ENCODE data around the gene SSBP2. TPM values are rescaled to one million over a fixed set of nuclear protein-coding genes. Genes with fewer than 3 reads are reported as not detected.

The SSBP2 gene
- polyA plus RNA-seq, 3 donors from 2014 or later: 28.4 to 90.8 (median 34.2) TPM

DNA sequence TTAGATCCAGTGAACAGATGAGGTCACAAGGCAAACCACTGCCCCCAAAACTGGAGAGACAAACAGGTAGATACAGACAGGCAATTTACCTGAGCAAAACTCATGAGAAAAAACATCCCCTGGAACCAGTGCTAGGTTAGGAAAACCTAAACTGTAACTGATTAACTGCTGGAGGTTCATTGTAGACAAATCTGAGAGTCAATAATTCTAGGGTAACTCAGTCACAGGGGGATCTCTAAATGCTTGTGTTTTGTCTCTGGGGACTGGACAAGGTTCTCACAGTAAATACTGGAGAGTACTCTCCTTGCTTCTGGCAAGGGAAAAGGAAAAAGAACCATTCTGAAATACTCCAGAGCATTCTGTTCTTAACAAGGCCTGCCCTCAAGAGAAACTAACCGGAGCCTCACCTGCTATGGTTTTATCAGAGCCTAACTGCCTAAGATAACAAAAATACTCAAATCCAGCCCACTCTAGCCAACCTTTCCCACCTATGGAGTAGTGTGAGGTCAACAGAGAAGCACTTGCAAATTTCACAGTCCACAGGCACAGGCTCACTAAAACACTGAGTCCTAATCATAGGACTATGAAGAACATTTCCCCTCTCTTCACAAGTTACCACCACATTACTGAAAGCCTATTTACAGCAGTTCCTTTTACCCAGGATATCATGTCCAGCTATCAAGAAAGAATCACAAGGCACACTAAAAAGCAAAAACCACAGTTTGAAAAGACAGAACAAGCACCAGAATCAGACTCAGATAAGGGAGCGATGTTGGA lies 217.1 kb downstream of the SSBP2 start:
- Mint-ChIP-seq H3K4me3 (no peak overlapping the region), H3K27ac (peak overlapping the region in 1 of 6 donors; percentile 29), H3K36me3 (peaks cover 0 to 4% (median under 1%) of the 10 kb centered on the region in 3 donors), H3K9me3 (no peaks in the 10 kb centered on the region), H3K27me3 (ENCODE audit: low read depth in 3 of 3) (peaks cover 0 to 3% (median 0%) of the 10 kb centered on the region in 3 donors), H3K4me1 (peaks cover 0 to 21% of the 10 kb centered on the region in 2 donors)
- DNase-seq: no peak

DNA sequence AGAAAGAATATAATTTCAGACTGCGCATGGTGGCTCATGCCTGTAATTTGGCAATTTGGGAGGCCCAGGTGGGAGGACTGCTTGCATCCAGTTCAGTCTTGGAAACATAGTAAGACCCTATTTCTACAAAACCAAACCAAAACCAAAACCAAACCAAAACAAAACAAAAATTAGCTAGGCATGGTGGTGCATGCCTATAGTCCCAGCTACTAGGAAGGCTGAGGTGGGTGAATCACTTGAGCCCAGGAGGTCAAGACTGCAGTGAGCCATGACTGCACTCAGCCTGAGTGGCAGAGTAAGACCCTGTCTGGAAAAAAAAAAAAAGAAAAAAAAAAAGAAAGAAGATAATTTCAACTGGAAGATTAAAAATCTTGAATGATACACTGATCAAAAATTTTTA lies 220.0 kb downstream of the SSBP2 start:
- H3K36me3 Mint-ChIP-seq: peaks cover 0 to 4% (median 3%) of the 10 kb centered on the region in 3 donors
- DNase-seq: no peak
- H3K4me1 Mint-ChIP-seq: peaks cover 0 to 5% of the 10 kb centered on the region in 2 donors
- H3K27ac Mint-ChIP-seq: no peak overlapping the region
- H3K9me3 Mint-ChIP-seq: no peaks in the 10 kb centered on the region
- H3K4me3 Mint-ChIP-seq: no peak overlapping the region
- peaks cover 0 to 3% (median 0%) of the 10 kb centered on the region in 3 donors for H3K27me3 Mint-ChIP-seq (ENCODE audit: low read depth in 3 of 3)

DNA sequence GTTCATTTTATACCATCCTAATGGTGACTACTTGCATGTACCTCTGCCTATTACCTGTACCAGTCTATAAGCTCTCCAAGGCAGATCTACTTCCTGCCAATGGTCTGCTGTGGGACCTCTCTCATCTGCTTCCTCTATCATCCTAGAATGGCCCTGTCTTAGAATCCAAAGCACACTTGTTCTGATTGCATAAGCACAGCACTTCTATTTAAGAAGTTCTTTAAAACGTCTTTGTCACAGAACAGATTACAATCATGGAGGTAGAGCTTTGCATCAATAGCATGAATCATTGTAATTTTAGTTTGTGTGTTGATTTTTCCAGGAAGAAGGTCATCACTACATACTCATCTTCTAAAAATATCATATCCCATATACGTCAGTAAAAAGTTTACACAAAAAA lies 225.2 kb downstream of the SSBP2 start:
- no peak overlapping the region for H3K27ac Mint-ChIP-seq
- H3K4me3 Mint-ChIP-seq: no peak overlapping the region
- H3K36me3 Mint-ChIP-seq: peaks cover 0 to 3% (median 0%) of the 10 kb centered on the region in 3 donors
- peaks cover 0 to under 1% (median 0%) of the 10 kb centered on the region in 3 donors for H3K27me3 Mint-ChIP-seq (ENCODE audit: low read depth in 3 of 3)
- H3K4me1 Mint-ChIP-seq: no peaks in the 10 kb centered on the region
- H3K9me3 Mint-ChIP-seq: no peaks in the 10 kb centered on the region
- DNase-seq: no peak

DNA sequence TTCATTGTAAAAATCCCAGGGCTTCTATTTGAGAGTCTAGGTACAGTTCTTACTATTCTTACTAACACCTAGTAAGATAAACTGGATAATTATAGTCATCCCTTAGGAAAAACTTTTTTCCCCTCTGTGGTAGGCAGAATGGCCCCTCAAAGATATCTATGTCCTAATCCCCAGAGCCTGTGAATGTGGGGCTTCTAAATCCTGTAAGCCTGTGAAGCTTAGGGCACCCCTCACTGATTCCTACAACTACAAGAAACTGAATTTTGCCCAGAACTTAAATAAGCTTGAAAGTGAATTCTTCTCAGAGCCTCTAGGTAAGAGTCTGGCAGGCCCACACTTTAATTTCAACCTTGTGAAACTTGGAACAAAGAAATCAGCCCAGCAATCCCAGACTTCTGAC lies 226.9 kb downstream of the SSBP2 start:
- H3K4me3 Mint-ChIP-seq: no peak overlapping the region
- DNase-seq: no peak
- H3K27ac Mint-ChIP-seq: no peak overlapping the region
- no peaks in the 10 kb centered on the region for H3K4me1 Mint-ChIP-seq
- peaks cover 0 to 3% (median 0%) of the 10 kb centered on the region in 3 donors for H3K36me3 Mint-ChIP-seq
- H3K9me3 Mint-ChIP-seq: no peaks in the 10 kb centered on the region
- peaks cover 0 to 2% (median 2%) of the 10 kb centered on the region in 3 donors for H3K27me3 Mint-ChIP-seq (ENCODE audit: low read depth in 3 of 3)

DNA sequence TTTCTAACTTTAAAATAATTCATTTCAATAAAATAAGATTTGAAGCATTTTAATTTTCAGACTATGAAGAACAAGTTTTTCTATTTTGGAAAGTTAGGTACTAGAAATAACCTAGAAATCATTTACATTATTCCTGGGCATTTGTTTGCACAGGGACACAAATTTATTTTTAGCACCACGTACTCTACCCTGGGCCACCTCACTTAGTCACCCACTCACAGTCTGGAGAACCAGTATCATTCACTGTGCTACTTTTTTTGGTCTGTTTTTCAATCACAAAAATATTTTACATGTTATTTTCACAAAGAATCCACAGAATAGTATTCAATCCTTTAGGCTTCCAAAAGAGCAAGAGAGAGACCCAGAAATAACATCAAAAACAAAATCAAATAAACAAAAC lies 228.3 kb downstream of the SSBP2 start:
- no peaks in the 10 kb centered on the region for H3K4me1 Mint-ChIP-seq
- no peak overlapping the region for H3K4me3 Mint-ChIP-seq
- H3K27ac Mint-ChIP-seq: no peak overlapping the region
- H3K36me3 Mint-ChIP-seq: no peaks in the 10 kb centered on the region
- no peak for DNase-seq
- H3K27me3 Mint-ChIP-seq (ENCODE audit: low read depth in 3 of 3): peaks cover 0 to 2% (median 2%) of the 10 kb centered on the region in 3 donors
- no peaks in the 10 kb centered on the region for H3K9me3 Mint-ChIP-seq

DNA sequence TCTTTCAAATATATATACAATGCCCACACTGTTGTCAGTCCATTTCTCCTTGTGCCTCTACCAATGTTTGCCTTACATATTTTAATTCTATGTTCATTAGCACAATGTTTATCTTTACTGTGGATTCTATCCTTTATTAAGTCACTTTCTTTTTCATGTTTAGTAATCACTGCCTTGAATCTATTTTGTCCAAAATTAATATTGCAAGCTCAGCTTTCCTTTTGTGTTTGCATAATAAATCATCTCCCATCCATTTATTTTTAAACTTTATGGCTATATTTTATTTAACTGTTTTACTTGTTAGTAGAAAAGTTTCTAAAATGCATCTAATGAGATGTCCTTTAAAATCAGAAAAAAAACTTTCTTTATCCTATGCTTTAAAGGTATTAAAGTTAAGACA lies 230.1 kb downstream of the SSBP2 start:
- H3K9me3 Mint-ChIP-seq: no peaks in the 10 kb centered on the region
- H3K27me3 Mint-ChIP-seq (ENCODE audit: low read depth in 3 of 3): peaks cover 0 to 2% (median 2%) of the 10 kb centered on the region in 3 donors
- no peak for DNase-seq
- H3K4me3 Mint-ChIP-seq: no peak overlapping the region
- no peak overlapping the region for H3K27ac Mint-ChIP-seq
- no peaks in the 10 kb centered on the region for H3K36me3 Mint-ChIP-seq
- H3K4me1 Mint-ChIP-seq: no peaks in the 10 kb centered on the region

DNA sequence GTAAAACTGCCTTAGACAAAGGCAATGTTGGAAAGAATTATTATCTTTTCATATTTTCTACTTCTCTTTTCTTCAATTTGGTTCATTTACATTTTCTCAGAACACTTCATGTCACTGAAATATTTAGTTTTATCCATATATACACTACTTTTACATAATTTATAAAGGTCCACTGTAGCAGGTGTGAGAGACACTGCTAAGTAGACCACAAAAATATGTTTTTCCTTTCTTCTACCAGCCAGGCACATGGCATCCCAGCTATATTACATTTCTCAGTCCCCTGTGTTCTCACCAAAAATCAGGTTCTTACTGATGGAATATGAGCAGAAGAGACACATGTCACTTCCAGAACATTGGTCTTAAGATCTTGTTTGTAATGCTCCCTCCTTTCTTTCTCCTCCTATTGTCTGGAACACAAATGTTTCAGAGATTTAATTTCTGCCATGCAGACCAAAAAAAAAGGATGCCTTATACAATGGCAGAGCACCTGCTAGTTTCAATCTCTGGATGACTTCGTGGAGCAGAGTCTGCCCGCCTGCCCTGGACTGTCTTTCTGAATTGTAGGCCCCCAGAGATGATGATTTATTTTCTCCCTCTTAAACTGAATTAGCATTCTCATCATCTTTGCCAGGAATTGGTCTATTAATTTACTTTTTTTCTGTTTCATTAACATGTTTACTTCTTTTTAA lies 231.5 kb downstream of the SSBP2 start:
- H3K27ac Mint-ChIP-seq: no peak overlapping the region
- no peaks in the 10 kb centered on the region for H3K4me1 Mint-ChIP-seq
- no peaks in the 10 kb centered on the region for H3K9me3 Mint-ChIP-seq
- no peak for DNase-seq
- H3K36me3 Mint-ChIP-seq: no peaks in the 10 kb centered on the region
- no peak overlapping the region for H3K4me3 Mint-ChIP-seq
- peaks cover 0 to 2% (median 2%) of the 10 kb centered on the region in 3 donors for H3K27me3 Mint-ChIP-seq (ENCODE audit: low read depth in 3 of 3)

DNA sequence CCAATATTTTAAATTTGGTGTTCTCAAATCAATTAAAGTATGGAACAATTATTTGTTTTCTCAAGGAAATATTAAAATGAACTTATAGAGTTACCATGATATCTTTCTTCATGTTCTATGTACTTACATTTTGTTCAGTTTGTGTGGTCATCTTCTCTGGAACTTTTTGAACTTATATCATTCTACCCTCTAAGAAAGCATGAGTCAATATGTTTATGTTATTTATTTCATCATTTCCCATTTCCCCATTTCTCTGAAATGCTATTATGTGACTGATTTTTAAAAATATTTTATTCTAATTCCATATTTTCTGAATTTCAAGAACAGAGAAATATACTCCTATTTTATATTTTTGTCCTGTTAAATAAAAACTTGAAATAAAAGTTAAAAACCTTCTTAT lies 233.4 kb downstream of the SSBP2 start:
- H3K4me1 Mint-ChIP-seq: no peaks in the 10 kb centered on the region

DNA sequence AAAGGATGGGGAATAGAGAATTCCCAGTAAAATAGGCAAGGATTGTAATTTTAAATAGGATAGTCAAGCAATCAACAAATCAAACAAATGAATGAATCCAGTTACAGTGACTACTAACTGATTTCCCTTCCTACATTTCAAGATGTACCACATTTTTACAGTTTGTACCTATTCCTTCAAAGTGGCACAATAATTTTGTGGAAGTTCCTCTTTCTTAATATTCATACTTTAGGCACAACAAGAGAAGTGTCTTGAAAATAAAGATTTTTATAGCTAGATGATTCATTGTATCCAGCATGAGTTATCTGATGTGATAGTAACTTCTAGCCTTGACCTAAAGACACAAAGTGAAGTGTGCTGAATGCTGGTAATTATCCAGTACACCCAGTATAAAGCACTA lies 234.8 kb downstream of the SSBP2 start:
- H3K4me1 Mint-ChIP-seq: no peaks in the 10 kb centered on the region
- DNase-seq: no peak
- H3K9me3 Mint-ChIP-seq: no peaks in the 10 kb centered on the region
- H3K36me3 Mint-ChIP-seq: no peaks in the 10 kb centered on the region
- H3K27me3 Mint-ChIP-seq (ENCODE audit: low read depth in 3 of 3): peaks cover 0 to 2% (median 2%) of the 10 kb centered on the region in 3 donors
- no peak overlapping the region for H3K27ac Mint-ChIP-seq
- no peak overlapping the region for H3K4me3 Mint-ChIP-seq

More for the DNA sequence above, 233.4 kb downstream of the SSBP2 start:
- no peaks in the 10 kb centered on the region for H3K36me3 Mint-ChIP-seq
- peaks cover 0 to 2% (median 2%) of the 10 kb centered on the region in 3 donors for H3K27me3 Mint-ChIP-seq (ENCODE audit: low read depth in 3 of 3)
- no peak overlapping the region for H3K4me3 Mint-ChIP-seq
- H3K27ac Mint-ChIP-seq: no peak overlapping the region
- no peaks in the 10 kb centered on the region for H3K9me3 Mint-ChIP-seq
- DNase-seq: no peak

DNA sequence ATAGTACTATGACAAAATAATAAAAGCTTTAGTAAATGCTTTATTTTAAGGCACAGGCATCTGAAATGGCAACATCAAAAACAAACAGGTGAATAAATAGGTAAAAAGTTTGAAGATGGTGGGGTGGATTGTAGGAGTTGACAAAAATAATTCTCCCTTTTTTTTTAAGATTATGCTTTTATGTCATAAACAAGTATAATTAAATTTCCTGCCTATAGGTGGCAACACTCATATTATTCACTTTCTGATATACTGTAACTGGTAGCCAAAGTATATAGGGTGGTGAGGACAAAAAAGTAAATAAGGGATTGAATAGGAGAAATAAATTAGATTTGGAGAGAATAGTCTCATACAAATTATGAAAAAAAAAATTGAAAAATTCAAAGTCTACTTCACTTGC lies 236.9 kb downstream of the SSBP2 start:
- Mint-ChIP-seq H3K4me1 (no peaks in the 10 kb centered on the region), H3K9me3 (no peaks in the 10 kb centered on the region), H3K27me3 (ENCODE audit: low read depth in 3 of 3) (no peaks in the 10 kb centered on the region), H3K27ac (no peak overlapping the region), H3K36me3 (no peaks in the 10 kb centered on the region), H3K4me3 (no peak overlapping the region)
- DNase-seq: peak in 2 of 3 donors; percentile 7 to 11

DNA sequence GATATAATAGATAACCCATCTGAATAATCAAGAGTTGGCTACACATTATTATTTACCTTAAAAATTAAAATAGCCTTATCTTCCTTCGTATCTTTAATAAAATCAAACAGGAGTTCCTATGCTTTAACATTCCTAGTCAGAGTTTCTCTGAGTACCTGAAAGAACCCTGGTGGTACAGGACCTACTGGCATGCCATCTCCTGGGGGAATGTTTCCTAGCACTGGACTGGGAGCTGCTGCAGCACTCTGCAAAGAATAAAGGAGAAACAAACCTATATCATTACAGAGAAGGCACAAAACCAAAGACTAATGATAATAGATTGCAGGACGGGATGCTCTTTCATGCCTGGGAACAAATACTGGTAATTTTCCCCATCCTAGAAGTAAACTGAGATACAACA lies 237.4 kb downstream of the SSBP2 start:
- H3K27me3 Mint-ChIP-seq (ENCODE audit: low read depth in 3 of 3): no peaks in the 10 kb centered on the region
- H3K4me3 Mint-ChIP-seq: no peak overlapping the region
- H3K27ac Mint-ChIP-seq: no peak overlapping the region
- H3K36me3 Mint-ChIP-seq: no peaks in the 10 kb centered on the region
- H3K9me3 Mint-ChIP-seq: no peaks in the 10 kb centered on the region
- H3K4me1 Mint-ChIP-seq: no peaks in the 10 kb centered on the region
- no peak for DNase-seq

DNA sequence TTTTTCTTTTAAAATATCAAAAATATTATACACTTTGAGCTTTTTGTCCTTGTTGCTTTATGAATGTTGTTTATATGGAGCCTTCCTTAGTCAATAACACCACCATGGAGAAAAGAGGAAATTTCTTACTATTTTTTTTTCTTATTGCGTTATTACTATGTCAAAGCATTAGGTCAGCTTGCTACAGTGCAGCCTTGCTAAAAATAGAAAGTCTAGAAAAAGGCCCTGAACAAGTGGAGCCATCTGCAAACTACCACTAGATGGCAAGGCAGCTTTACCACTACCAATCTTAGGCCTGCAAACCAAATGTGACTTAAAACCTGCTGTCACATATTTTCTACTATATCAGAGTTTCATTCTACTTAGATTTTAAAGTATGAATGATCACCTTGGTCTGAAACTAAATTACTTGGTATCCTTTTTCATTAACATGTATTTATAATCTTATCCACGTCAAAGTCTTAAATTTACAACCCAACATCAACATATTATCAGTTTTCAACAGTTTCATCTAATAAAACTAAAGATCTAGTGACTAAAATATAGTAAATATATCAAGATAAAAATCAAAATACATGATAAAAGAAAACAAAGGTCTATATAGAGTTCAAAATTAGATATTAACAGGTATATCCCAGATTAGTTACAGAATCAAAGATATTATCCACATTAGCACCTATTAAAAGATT lies 243.9 kb downstream of the SSBP2 start:
- no peak overlapping the region for H3K27ac Mint-ChIP-seq
- H3K4me3 Mint-ChIP-seq: no peak overlapping the region
- no peaks in the 10 kb centered on the region for H3K9me3 Mint-ChIP-seq
- peaks cover 6 to 7% (median 7%) of the 10 kb centered on the region in 3 donors for H3K36me3 Mint-ChIP-seq
- peaks cover 5 to 26% of the 10 kb centered on the region in 2 donors for H3K4me1 Mint-ChIP-seq
- DNase-seq: peak; percentile 38 to 53 (median 48)
- H3K27me3 Mint-ChIP-seq (ENCODE audit: low read depth in 3 of 3): no peaks in the 10 kb centered on the region

DNA sequence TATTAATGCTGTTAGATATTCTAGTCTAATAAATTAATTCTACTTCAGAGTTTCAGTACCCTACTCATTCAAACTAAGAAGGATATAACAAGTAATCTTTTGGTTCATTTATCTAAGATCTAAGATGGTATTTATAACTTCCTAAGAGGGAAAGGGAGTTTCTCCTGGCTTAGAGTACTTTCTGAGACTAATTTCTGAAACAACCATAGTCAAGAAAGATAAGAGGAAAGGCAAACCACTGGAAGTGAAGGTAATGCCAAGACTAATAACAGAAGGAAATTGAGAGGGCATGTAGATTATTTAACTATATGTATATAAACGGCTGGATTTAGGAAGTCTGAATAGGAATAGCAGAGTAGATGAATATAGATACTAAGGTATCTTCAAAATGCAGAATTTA lies 244.5 kb downstream of the SSBP2 start:
- H3K27ac Mint-ChIP-seq: peak overlapping the region in 2 of 6 donors; percentile 14 to 72
- peaks cover 5 to 26% of the 10 kb centered on the region in 2 donors for H3K4me1 Mint-ChIP-seq

DNA sequence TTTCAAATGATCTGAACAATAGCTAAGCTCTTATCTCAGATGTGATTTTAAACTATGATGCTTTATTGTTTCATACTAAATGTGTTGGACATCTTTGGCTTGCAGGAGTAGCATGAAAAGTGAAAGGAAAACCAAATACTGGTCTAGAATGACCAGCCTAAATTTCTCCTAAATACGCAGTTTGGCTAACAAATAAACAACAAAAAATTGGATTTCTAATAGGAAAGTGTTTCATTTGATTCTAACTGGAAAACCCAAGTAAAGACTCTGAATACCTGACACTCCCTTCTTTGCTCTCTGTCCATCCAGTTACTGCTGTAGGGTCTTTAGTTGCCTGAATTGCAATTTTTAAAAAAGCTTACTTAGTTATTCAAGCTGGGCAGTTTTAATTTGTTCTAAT lies 245.2 kb downstream of the SSBP2 start:
- peak in 1 of 3 donors; percentile 4 for DNase-seq
- Mint-ChIP-seq H3K4me1 (peaks cover 5 to 26% of the 10 kb centered on the region in 2 donors), H3K27ac (peak overlapping the region in 5 of 6 donors; percentile 25 to 87 (median 58)), H3K9me3 (no peaks in the 10 kb centered on the region), H3K27me3 (ENCODE audit: low read depth in 3 of 3) (no peaks in the 10 kb centered on the region), H3K4me3 (peak overlapping the region; percentile 37 to 63 (median 50)), H3K36me3 (peaks cover 8 to 10% (median 10%) of the 10 kb centered on the region in 3 donors)

More for the DNA sequence above, 244.5 kb downstream of the SSBP2 start:
- no peak for DNase-seq
- no peak overlapping the region for H3K4me3 Mint-ChIP-seq
- H3K27me3 Mint-ChIP-seq (ENCODE audit: low read depth in 3 of 3): no peaks in the 10 kb centered on the region
- peaks cover 8 to 10% (median 10%) of the 10 kb centered on the region in 3 donors for H3K36me3 Mint-ChIP-seq
- no peaks in the 10 kb centered on the region for H3K9me3 Mint-ChIP-seq

Data from immature natural killer cell (primary cell).